ENCODE results near the gene MROH7. TPM values are rescaled to one million over a fixed set of nuclear protein-coding genes. Genes with fewer than 3 reads are reported as not detected.

MROH7 gene
- total and polyA plus RNA-seq, 2 of the 13 experiments (the other 11 are each of a cell fraction or from before 2014, with no cell fraction given), result 0.09 TPM

DNA sequence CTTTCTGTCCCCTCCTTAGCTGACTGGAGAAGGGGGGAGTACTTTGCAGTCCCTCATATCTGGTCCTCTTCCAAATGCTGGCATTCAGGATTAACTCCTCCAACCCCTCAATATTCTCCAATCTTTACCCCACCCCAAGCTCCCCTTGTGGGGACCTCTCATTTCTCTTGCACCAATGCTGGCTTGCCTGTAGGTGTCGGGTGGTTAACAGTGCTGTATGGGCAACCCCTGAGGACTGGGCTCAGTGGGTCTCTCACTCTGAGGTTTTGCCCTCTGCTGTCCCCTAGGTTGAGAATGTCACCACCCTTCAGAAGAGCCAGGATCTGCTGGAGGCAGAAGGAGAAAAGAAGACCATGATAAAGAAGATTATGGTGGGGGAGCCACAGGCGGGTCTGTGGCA is 27.0 kb downstream of the MROH7 start:
- no peak overlapping the region for H3K27ac ChIP-seq (ENCODE audit: extremely low read length, insufficient read depth, low read length)
- intact Hi-C loops (cut with micrococcal nuclease; ENCODE audit: unreplicated experiment), result no loop called here
- no peak for FAIRE-seq
- H3K36me3 ChIP-seq (replicated peaks in 1 of 2; ENCODE audit: control insufficient read depth in 1 of 2, insufficient read depth in 2 of 2, low read length in 2 of 2), result no peaks in the 10 kb centered on the region
- ATAC-seq, result peak; percentile 65
- TF ChIP-seq SPEN (CRISPR knock-in tag; IDR thresholded peaks at IDR 0.05; ENCODE audit: low read depth) (no peak), STAG1 (CRISPR knock-in tag; IDR thresholded peaks at IDR 0.05) (0 out of 2 replicates have a peak, but pooled peaks have one; percentile 8), CBX5 (CRISPR knock-in tag; IDR thresholded peaks at IDR 0.05; ENCODE audit: borderline replicate concordance) (no peak)
- TF ChIP-seq, protein P1, sequence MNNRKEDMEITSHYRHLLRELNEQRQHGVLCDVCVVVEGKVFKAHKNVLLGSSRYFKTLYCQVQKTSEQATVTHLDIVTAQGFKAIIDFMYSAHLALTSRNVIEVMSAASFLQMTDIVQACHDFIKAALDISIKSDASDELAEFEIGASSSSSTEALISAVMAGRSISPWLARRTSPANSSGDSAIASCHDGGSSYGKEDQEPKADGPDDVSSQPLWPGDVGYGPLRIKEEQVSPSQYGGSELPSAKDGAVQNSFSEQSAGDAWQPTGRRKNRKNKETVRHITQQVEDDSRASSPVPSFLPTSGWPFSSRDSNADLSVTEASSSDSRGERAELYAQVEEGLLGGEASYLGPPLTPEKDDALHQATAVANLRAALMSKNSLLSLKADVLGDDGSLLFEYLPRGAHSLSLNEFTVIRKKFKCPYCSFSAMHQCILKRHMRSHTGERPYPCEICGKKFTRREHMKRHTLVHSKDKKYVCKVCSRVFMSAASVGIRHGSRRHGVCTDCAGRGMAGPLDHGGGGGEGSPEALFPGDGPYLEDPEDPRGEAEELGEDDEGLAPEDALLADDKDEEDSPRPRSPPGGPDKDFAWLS (CRISPR knock-in tag; IDR thresholded peaks at IDR 0.05; ENCODE audit: borderline replicate concordance), result no peak
- no peaks in the 10 kb centered on the region for H3K79me2 ChIP-seq (ENCODE audit: insufficient read depth, low read length)
- in situ Hi-C loops (cut with HindIII; ENCODE audit: extremely low pct_ligation_motif_present, low pct_unique_long_range_greater_than_20kb), result no loop called here
- WGBS (ENCODE audit: low lambda C conversion rate), result 29% methylated on average over 2 of the region's 2 CpGs
- no peak overlapping the region for H3K4me3 ChIP-seq (replicated peaks in 1 of 3; ENCODE audit: insufficient read depth in 1 of 3, low read depth in 2 of 3, low read length in 3 of 3)
- H4K20me1 ChIP-seq (ENCODE audit: insufficient read depth, low read length), result no peaks in the 10 kb centered on the region
- H2AFZ ChIP-seq (ENCODE audit: low read length), result no peak overlapping the region
- DNase-seq (ENCODE audit: low spot score), result no peak
- H3K9me3 ChIP-seq (ENCODE audit: low read length), result peaks cover 4% of the 10 kb centered on the region; the same call in 1 of the 2 replicates
- no peak overlapping the region for H3K4me2 ChIP-seq (ENCODE audit: low read depth, low read length)
- no TSS peak for BruUV-seq (replicated peaks)
- H3K4me1 ChIP-seq (ENCODE audit: insufficient read depth, low read length), result no peaks in the 10 kb centered on the region
- ChIA-PET CTCF (ENCODE audit: low intra/inter-chr PET ratio, low total read pairs) (no interaction called here), POLR2A (no interaction called here)
- no peak overlapping the region for H3K9ac ChIP-seq (ENCODE audit: insufficient read depth, low read depth, low read length)
- no peaks in the 10 kb centered on the region; a peak in 2 of 5 replicates for H3K27me3 ChIP-seq (ENCODE audit: control insufficient read depth in 1 of 2, insufficient read depth in 2 of 2, low read length in 2 of 2)

DNA sequence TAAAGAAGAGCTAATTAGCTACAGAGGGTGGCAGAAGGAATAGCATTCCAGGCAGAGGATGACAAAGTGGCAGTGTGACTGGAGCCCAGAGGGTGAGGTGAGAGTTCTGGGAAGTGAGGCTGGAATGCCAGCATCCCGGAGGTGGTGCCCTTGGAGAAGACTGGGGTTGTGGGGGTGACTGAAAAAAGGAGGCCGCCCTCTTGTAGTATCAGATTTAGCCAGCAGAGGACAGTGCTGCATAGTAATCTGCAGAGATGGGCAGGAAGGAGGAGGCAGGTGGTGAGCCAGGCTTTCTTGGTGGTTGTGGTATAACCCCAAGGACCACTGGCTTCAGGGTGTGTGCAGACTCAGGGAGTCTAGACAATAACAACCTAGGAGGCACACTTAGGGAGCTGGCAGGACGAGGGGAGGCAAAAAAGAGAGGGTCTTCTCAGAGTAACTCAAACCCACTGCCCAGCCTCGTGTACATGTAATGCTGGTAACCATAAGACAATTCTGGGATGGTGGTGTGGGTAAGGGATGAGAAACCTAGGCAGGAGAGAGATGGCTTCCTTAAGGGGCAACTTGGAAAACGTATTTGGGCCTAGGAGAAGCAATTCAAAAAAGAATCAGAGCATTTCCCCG is 30.5 kb downstream of the MROH7 start:
- H3K9me3 ChIP-seq (ENCODE audit: low read length), result peaks cover 4% of the 10 kb centered on the region; the same call in 1 of the 2 replicates
- in situ Hi-C loops (cut with HindIII; ENCODE audit: extremely low pct_ligation_motif_present, low pct_unique_long_range_greater_than_20kb), result loop anchor here (5.0 kb wide), 1 partner anchor 140 kb away; no protein-coding TSS in a partner anchor
- H3K27me3 ChIP-seq (ENCODE audit: control insufficient read depth in 1 of 2, insufficient read depth in 2 of 2, low read length in 2 of 2), result no peaks in the 10 kb centered on the region; a peak in 1 of 5 replicates
- H4K20me1 ChIP-seq (ENCODE audit: insufficient read depth, low read length), result no peaks in the 10 kb centered on the region
- 31% methylated on average over 6 of the region's 6 CpGs for WGBS (ENCODE audit: low lambda C conversion rate)
- H3K4me1 ChIP-seq (ENCODE audit: insufficient read depth, low read length), result no peaks in the 10 kb centered on the region
- H2AFZ ChIP-seq (ENCODE audit: low read length), result no peak overlapping the region
- H3K79me2 ChIP-seq (ENCODE audit: insufficient read depth, low read length), result no peaks in the 10 kb centered on the region
- BruUV-seq (replicated peaks), result no TSS peak
- CTCF ChIA-PET (ENCODE audit: low intra/inter-chr PET ratio, low total read pairs), result interaction anchor here (0.6 to 2.4 kb wide), 4 partner anchors 120 to 279 kb away, joined by 3 to 14 read pairs (median 9); no protein-coding TSS in a partner anchor
- ATAC-seq (peak; percentile 90), DNase-seq (ENCODE audit: low spot score) (peak; percentile 44), FAIRE-seq (peak; percentile 8)
- no peaks in the 10 kb centered on the region for H3K36me3 ChIP-seq (replicated peaks in 1 of 2; ENCODE audit: control insufficient read depth in 1 of 2, insufficient read depth in 2 of 2, low read length in 2 of 2)
- no peak overlapping the region for H3K4me3 ChIP-seq (replicated peaks in 1 of 3; ENCODE audit: insufficient read depth in 1 of 3, low read depth in 2 of 3, low read length in 3 of 3)
- no peak overlapping the region for H3K27ac ChIP-seq (ENCODE audit: extremely low read length, insufficient read depth, low read length)
- POLR2A ChIA-PET, result no interaction called here
- intact Hi-C loops (cut with micrococcal nuclease; ENCODE audit: unreplicated experiment), result loop anchor here (1.0 kb wide), 2 partner anchors 120 to 138 kb away; no protein-coding TSS in a partner anchor
- H3K4me2 ChIP-seq (ENCODE audit: low read depth, low read length), result no peak overlapping the region
- H3K9ac ChIP-seq (ENCODE audit: insufficient read depth, low read depth, low read length), result no peak overlapping the region
- TF ChIP-seq, protein P2, sequence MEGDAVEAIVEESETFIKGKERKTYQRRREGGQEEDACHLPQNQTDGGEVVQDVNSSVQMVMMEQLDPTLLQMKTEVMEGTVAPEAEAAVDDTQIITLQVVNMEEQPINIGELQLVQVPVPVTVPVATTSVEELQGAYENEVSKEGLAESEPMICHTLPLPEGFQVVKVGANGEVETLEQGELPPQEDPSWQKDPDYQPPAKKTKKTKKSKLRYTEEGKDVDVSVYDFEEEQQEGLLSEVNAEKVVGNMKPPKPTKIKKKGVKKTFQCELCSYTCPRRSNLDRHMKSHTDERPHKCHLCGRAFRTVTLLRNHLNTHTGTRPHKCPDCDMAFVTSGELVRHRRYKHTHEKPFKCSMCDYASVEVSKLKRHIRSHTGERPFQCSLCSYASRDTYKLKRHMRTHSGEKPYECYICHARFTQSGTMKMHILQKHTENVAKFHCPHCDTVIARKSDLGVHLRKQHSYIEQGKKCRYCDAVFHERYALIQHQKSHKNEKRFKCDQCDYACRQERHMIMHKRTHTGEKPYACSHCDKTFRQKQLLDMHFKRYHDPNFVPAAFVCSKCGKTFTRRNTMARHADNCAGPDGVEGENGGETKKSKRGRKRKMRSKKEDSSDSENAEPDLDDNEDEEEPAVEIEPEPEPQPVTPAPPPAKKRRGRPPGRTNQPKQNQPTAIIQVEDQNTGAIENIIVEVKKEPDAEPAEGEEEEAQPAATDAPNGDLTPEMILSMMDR (CRISPR knock-in tag; IDR thresholded peaks at IDR 0.05), result peak; percentile 89
- TF ChIP-seq GABPB1 (CRISPR knock-in tag; IDR thresholded peaks at IDR 0.05) (peak; percentile 30; the same call in 1 of the 2 replicates), ATM (IDR thresholded peaks at IDR 0.05; ENCODE audit: borderline replicate concordance) (no peak), FOSL2 (CRISPR knock-in tag; IDR thresholded peaks at IDR 0.05) (0 out of 2 replicates have a peak, but pooled peaks have one; percentile 10), NONO (IDR thresholded peaks at IDR 0.05) (no peak), NONO (CRISPR knock-in tag; conservative IDR thresholded peaks at IDR 0.05) (no peak), ZNF572 (CRISPR knock-in tag; IDR thresholded peaks at IDR 0.05) (peak; percentile 100), ASH2L (IDR thresholded peaks at IDR 0.05; ENCODE audit: insufficient read length, low read depth, low read length) (no peak)
- TF ChIP-seq, protein P3, sequence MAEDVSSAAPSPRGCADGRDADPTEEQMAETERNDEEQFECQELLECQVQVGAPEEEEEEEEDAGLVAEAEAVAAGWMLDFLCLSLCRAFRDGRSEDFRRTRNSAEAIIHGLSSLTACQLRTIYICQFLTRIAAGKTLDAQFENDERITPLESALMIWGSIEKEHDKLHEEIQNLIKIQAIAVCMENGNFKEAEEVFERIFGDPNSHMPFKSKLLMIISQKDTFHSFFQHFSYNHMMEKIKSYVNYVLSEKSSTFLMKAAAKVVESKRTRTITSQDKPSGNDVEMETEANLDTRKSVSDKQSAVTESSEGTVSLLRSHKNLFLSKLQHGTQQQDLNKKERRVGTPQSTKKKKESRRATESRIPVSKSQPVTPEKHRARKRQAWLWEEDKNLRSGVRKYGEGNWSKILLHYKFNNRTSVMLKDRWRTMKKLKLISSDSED (CRISPR knock-in tag; IDR thresholded peaks at IDR 0.05), result no peak

All from HepG2 (cell line).